ENCODE data around the gene FBXW12. TPM values are rescaled to one million over a fixed set of nuclear protein-coding genes. Genes with fewer than 3 reads are reported as not detected.

FBXW12 gene
- polyA plus RNA-seq, 1 of the 3 experiments (the other 2 are of a cell fraction) = 0.07 TPM

- H3K4me1 ChIP-seq (ENCODE audit: control insufficient read depth in 1 of 2, insufficient read depth in 2 of 2, low read depth in 1 of 2, low read length in 1 of 2) = peaks cover 7 to 38% of the 10 kb centered on the region in 2 experiments; a peak in 2 of 4 replicates
Measured at GRCh38 chr3:48430708-48431101, 58.7 kb downstream of the FBXW12 start.

GRCh38 chr3:48431224-48432029 lies 59.4 kb downstream of the FBXW12 start:
- POLR2A ChIA-PET = interaction anchor here (0.6 to 1.7 kb wide), 2 partner anchors 8 to 131 kb away, joined by 3 to 6 read pairs; partner anchors contain the start of genes CCDC51 and TMA7

More at GRCh38 chr3:48430708-48431101, 58.7 kb downstream of the FBXW12 start:
- DNase-seq = no peak
- no peaks in the 10 kb centered on the region for H3K9me3 ChIP-seq
- POLR2A ChIA-PET = interaction anchor here (0.6 to 1.7 kb wide), 2 partner anchors 9 to 130 kb away, joined by 3 to 6 read pairs; partner anchors contain the start of genes CCDC51 and TMA7
- H3K9ac ChIP-seq = no peak overlapping the region
- H3F3A ChIP-seq (replicated peaks; ENCODE audit: insufficient read depth) = no peaks in the 10 kb centered on the region
- H3K36me3 ChIP-seq (replicated peaks in 1 of 2; ENCODE audit: control insufficient read depth in 1 of 2, insufficient read depth in 2 of 2, low read length in 1 of 2) = peaks cover 4 to 25% of the 10 kb centered on the region in 2 experiments
- H3K27me3 ChIP-seq (ENCODE audit: insufficient read depth) = no peaks in the 10 kb centered on the region
- no peak overlapping the region for H3K4me2 ChIP-seq
- no peak overlapping the region; a peak in 1 of 4 replicates for H3K27ac ChIP-seq (ENCODE audit: low read depth in 2 of 2, low read length in 1 of 2)
- CTCF ChIA-PET = interaction anchor here (0.6 to 13.2 kb wide), 6 partner anchors 8 to 236 kb away, joined by 3 to 399 read pairs (median 12); partner anchors contain the start of genes CCDC51 and TMA7
- no peaks in the 10 kb centered on the region for H3K9me2 ChIP-seq
- H3K79me2 ChIP-seq (ENCODE audit: insufficient read depth) = peaks cover 28% of the 10 kb centered on the region
- 100% methylated on average over 1 of the region's 1 CpG for WGBS (ENCODE audit: low lambda C conversion rate)
- 0 out of 2 replicates have a peak, but pooled peaks cover 4% of the 10 kb centered on the region for H4K20me1 ChIP-seq (ENCODE audit: insufficient read depth)
- no peak overlapping the region for H3K4me3 ChIP-seq (ENCODE audit: low read depth in 2 of 2, low read length in 1 of 2)
- TF ChIP-seq EP300 (IDR thresholded peaks at IDR 0.05; ENCODE audit: borderline replicate concordance in 1 of 2, low read depth in 1 of 2, low read length in 1 of 2) (no peak), NFIC (IDR thresholded peaks at IDR 0.05; ENCODE audit: borderline replicate concordance) (no peak), MEF2A (IDR thresholded peaks at IDR 0.05; ENCODE audit: borderline replicate concordance, low read depth) (no peak), MXI1 (IDR thresholded peaks at IDR 0.05; ENCODE audit: low read depth, low read length) (no peak)
- no peak overlapping the region for H2AFZ ChIP-seq (ENCODE audit: low read depth)

More at GRCh38 chr3:48431224-48432029, 59.4 kb downstream of the FBXW12 start:
- Histone ChIP-seq H3K4me3 (ENCODE audit: low read depth in 2 of 2, low read length in 1 of 2) (no peak overlapping the region), H3F3A (replicated peaks; ENCODE audit: insufficient read depth) (no peaks in the 10 kb centered on the region), H4K20me1 (ENCODE audit: insufficient read depth) (0 out of 2 replicates have a peak, but pooled peaks cover 5% of the 10 kb centered on the region), H3K79me2 (ENCODE audit: insufficient read depth) (peaks cover 21% of the 10 kb centered on the region), H3K9ac (no peak overlapping the region), H3K27ac (ENCODE audit: low read depth in 2 of 2, low read length in 1 of 2) (no peak overlapping the region), H3K36me3 (replicated peaks in 1 of 2; ENCODE audit: control insufficient read depth in 1 of 2, insufficient read depth in 2 of 2, low read length in 1 of 2) (peaks cover 4 to 25% of the 10 kb centered on the region in 2 experiments), H3K9me2 (no peaks in the 10 kb centered on the region), H2AFZ (ENCODE audit: low read depth) (no peak overlapping the region), H3K9me3 (no peaks in the 10 kb centered on the region), H3K4me1 (ENCODE audit: control insufficient read depth in 1 of 2, insufficient read depth in 2 of 2, low read depth in 1 of 2, low read length in 1 of 2) (peaks cover 7 to 33% of the 10 kb centered on the region in 2 experiments; a peak in 1 of 4 replicates), H3K4me2 (no peak overlapping the region), H3K27me3 (ENCODE audit: insufficient read depth) (no peaks in the 10 kb centered on the region)
- no peak for DNase-seq
- CTCF ChIA-PET = interaction anchor here (0.6 to 13.2 kb wide), 6 partner anchors 12 to 237 kb away, joined by 4 to 399 read pairs (median 98); no protein-coding TSS in a partner anchor
- WGBS (ENCODE audit: low lambda C conversion rate) = 93% methylated on average over 5 of the region's 8 CpGs
- TF ChIP-seq ZBTB33 (IDR thresholded peaks at IDR 0.05; ENCODE audit: borderline replicate concordance, low read depth) = no peak
- TF ChIP-seq RFX5 (IDR thresholded peaks at IDR 0.05; ENCODE audit: low read length) = no peak
- TF ChIP-seq PBX3 (IDR thresholded peaks at IDR 0.05) = no peak
- TF ChIP-seq RXRA (IDR thresholded peaks at IDR 0.05; ENCODE audit: borderline replicate concordance, low read depth) = no peak
- TF ChIP-seq REST (IDR thresholded peaks at IDR 0.05; ENCODE audit: low read depth, low read length) = no peak
- no peak for TF ChIP-seq YY1 (IDR thresholded peaks at IDR 0.05; ENCODE audit: low read depth)

All from SK-N-SH (cell line).